HG02852 (cell line): ENCODE results near the gene EXOC3L1.

Source experiments
- ATAC-seq: cut with Tn5 transposase; IDR thresholded peaks from one replicate; pipeline ENCODE4 v1.9.1; 2021; ENCODE audit warnings: mild to moderate bottlenecking, moderate library complexity; ENCODE audit not compliant: unreplicated experiment

EXOC3L1 gene

DNA sequence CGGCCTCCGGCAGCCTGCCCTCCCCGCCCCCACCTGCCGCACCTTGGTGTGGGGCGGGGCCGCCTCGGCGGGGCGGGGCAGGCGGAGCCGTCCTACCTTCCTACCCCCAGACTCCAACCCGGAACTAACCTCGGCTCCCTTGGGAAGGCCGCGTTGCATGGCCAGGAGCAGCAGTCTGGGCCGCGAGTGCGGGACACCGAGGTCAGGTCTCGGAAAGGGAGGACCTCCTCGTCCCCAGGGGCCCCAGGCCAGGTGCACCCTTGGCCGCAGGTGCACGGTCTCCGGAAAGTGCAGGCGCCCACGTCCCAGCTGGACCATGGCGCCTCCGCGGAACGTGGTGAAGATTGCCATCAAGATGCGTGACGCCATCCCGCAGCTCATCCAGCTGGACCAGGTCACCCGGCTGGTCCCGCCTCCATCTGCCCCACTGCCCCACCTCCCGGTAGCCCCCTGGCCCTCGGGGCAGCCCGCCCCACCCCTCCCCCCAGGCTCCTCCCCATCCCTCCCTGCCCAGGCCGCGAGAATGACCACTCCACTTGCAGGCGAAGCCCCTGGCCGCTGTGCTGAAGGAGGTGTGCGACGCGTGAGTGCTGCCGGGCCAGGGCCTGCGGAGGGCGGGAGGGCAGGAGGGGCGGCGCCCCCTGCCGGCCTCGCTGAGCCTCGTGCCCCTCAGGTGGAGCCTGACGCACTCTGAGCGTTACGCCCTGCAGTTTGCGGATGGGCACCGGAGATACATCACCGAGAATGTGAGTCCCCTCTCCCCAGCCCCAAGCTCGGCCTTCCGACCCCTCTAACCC, 9.3 kb upstream of the EXOC3L1 start, which contains the start of gene ELMO3:
ELMO3 (plus strand) TSS at position 121 of the 797 bp plus-strand sequence; CDS start at position 317, 196 bp downstream.
- no peak for ATAC-seq

DNA sequence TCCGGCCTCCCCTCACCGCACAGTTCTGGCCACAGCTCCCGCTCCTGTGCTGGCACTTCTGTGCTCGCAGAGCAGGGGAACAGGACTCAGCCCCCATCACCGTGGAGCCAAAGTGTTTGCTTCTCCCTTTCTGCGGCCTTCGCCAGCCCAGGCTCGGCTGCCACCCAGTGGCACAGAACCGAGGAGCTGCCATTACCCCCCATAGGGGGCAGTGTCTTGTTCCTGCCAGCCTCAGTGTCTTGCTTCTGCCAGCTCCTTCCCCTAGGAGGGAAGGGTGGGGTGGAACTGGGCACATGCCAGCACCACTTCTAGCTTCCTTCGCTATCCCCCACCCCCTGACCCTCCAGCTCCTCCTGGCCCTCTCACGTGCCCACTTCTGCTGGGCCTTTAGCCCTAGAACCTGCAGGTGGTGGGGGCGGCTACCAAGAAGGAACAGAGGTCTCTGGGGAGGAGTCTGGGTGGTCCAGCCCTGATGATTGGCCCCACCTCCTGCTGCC, 8.3 kb upstream of the EXOC3L1 start:
- no peak for ATAC-seq

DNA sequence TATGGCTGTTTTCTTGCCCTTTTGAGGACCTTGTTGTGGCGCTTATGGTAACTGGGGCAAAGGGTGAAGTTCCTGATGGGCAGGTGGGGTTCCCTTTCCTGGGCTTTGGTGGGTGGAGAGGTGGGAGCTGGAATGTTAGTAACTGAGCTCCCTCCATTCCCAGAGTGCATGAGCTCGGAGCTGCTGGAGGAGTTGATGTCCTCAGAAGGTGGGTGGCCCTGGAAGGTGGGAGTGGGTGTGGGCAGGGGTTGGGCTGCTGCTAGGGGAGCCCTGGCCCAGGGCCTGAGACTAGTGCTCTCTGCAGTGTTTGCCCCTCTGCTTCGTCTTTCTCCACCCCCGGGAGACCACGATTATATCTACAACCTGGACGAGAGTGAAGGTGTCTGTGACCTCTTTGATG, 7.8 kb upstream of the EXOC3L1 start:
- no peak for ATAC-seq

DNA sequence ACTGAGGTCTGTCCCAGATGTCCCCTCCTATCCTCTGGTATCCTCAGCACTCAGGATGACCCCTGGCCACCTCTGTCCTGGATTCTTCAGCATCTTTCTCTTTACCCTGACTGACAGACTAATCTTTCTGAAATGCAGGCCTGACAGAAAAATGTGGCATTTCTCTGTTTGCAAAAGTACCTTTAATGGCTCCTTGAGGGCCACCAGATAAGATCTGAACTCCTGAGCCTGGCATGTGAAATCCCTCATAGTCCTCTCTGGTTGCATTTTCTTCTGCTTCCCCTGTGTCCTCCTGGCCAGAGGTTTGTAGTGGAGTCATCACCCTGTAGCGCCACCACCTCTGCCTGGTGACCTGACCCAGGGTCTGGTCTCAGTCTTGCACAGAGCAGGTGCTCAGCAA, 6.9 kb upstream of the EXOC3L1 start:
- no peak for ATAC-seq

DNA sequence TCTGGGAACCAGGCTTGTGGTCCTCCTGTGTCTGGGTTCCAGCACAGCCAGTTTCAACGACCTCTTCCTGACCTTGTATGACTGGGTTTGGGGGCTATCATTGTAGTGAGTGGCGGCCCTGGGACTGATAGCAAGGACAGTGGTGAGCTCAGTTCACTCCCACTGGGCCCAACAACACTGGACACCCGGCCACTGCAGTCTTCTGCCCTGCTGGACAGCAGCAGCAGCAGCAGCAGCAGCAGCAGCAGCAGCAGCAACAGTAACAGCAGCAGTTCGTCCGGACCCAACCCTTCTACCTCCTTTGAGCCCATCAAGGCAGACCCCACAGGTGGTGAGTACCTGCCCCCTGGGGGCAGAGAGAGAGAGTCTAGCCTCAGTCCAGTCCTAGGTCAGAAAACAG, 5.7 kb upstream of the EXOC3L1 start:
- no peak for ATAC-seq

DNA sequence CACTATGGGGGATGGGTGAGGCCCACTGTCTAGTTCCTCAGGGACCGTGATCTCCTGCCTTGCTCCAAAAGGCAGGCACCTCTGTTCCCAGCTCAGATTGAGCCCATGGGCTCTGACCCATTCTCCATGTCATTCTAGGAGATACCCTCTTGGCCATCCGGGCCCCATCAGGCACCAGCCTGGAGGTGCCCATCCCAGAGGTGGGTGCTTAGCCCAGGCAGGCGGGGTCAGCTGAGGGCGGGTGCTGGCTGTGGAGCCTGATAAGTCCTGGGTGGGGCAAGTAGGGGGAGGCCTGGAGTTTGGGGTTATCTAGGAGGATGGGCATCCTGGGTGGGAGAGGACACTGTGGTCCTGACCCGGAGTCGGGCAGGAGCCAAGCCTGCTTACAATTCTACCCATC, 4.3 kb upstream of the EXOC3L1 start:
- ATAC-seq = no peak

DNA sequence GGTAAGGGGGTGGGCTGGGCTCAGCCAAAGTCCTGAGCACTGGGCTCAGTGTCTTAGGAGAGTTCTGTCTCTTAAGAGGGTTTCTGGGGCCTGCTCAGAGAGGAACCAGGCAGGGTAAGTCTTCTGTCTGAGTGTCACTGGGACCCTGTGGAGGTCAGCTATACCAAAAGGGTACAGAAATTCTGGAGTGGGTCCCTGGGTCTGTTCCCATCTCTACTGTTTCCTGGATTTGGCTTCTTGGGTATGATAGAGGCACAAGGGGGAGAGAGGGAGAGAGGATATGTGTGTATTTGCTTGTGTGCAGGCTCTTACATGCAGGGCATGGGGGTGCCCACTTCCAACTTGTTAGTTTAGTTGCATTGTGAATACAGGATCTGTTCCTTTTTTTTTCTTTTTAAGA, 3.6 kb upstream of the EXOC3L1 start:
- ATAC-seq = no peak

DNA sequence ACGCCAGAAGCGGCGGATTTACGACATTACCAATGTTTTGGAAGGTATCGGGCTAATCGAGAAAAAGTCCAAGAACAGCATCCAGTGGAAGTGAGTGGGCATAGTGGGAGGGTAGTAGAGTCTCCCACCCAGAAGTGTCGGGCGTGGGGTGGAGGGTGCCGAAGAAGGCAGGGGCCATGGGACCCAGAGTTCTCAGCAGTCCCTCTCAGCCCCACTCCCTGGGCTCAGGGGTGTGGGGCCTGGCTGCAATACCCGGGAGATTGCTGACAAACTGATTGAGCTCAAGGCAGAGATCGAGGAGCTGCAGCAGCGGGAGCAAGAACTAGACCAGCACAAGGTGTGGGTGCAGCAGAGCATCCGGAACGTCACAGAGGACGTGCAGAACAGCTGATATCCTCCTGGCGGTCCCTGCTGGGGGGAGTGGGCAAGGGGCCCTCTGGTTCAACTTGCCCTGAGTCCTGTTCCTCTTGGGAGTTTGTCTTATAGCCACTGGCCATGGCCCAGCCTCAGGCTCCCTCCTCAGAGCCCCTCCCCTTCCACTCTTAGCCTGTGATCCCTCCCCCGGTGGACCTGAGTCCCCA, 2.9 kb upstream of the EXOC3L1 start:
- no peak for ATAC-seq

DNA sequence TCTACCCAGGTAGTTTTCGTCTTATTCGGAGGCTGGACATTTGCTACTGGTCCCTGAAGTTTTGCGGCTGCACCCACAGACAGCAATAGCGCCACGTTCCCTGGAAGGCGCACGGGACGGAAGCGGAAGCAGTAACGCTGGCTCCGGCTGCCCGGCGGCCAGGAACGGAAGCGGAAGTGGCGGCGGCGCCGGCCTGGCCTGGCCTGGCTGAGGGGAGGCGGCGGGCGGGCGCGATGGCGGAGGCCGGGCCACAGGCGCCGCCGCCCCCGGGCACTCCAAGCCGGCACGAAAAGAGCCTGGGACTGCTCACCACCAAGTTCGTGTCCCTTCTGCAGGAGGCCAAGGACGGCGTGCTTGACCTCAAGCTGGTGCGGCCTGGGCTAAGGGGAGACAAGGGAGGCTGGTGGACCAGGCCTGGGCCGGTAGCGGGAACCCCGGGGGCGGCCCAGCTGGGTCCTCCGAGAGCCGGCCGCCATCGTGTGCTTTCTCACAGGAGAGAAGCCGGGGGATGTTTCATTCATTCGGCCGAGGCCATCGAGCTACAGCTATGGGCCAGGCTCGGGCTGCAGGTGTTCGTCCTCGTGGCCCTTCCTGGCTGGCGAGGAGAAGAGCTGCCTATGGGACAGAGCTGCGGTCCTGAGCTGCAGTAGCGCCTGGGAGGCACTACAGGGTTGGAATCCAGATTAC, 2.2 kb upstream of the EXOC3L1 start, which contains the start of gene E2F4:
E2F4 (plus strand) TSS at position 161 of the 687 bp plus-strand sequence; CDS start at position 234, 73 bp downstream.
- peak; percentile 87 for ATAC-seq

DNA sequence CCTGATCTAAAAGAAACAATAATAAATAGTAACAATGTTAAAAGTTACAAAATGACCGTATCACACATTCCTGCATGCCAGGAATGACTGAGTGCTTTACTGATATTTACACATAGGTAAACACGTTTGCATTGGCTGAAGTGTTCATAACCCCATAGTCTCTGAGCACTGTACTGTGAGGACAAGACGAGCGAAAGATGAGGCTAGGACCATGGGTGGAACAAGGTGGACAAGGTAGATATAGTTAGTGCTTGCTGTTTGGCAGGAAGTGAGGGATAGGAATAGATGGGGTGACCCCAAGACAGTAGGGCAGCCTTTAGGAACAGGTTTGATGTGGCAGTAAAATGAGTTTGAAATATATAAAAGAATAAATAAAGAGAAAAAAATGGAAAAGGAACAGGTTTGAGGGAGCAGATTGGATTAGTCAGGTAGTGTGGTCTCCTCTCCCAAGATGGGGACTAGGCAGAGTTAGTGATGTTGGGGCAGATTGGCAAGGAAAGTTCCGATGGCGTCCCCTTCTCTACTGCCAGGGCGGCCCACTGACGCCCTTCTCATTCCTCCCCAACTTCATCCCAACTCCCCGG, 1.6 kb upstream of the EXOC3L1 start:
- ATAC-seq = no peak

DNA sequence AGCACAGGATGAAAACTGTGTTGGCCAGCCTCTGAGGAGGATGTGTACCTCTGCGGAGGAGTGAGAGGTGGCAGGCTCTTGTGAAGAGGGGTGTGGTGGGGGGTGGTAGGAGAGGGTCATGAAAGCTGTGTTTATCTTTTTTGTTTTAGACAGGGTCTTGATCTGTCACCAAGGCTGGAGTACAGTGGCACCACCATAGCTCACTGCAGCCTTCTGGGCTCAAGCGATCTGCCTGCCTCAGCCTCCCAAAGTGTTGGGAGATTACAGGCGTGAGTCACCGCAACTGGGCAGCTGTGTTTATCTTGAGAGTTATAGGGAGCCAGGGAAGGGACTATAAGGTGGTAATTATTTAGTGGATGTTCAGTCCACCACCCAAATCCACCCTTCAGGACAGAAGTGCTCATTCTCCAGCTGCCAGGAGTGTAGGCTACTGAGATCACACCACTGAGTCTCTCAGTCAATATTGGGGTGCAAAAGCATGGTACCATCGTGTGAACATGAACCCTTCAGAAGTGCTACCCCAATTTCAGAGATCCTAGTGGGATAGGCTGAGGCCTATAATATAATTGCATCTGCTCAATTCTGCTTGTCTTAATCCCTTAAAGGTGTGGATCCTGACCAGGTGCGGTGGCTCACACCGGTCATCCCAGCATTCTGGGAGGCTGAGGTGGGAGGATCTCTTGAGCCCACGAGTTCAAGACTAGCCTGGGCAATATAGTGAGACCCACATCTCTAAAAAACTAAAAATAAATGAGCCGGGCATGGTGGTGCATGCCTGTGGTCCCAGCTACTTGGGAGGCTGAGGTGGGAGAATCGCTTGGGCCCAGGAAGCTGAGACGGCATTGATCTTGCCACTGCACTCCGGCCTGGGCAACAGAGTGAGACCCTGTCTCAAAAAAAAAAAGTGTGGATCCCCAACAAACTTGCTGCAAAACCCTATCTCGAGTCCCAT, 788 bp upstream of the EXOC3L1 start:
- no peak for ATAC-seq

DNA sequence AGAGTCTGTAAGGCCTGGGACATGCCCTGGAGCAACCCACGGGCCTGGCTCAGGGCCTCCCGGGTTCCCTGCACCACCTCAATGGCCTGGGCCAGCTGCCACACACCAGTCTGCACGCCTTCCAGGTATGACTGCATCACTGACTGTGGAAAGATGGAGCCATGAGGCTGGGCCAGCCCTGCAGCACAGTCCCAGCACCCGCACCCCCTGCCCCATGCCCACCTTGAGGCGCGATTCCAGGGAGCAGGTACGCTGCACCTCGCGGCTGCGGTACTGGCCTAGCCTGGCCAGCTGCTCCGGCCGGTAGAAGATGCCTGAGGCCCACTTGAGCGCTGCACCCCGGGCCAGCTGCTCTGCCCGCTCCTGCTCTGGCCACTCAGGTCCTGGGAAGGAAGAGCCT, 1.1 kb downstream of the EXOC3L1 start:
- ATAC-seq = no peak

DNA sequence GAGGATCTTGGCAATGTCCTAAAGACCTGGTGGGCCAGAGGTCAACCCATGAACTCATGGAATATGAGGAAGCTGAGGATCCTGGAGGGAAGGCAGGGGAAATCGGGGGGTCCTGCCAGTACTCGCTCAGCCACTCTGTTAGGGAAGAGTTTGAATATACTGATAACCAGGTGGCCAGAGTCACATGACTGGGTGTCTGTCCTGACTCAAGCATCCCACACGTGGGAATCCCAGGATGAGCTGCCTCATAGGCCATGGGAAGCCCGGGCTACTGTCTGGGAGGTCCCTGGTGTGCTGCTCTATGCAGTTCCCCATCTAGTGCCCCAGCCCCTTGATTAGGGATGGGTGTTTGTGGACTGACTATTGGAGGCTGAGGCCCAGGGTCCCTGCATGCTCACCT, 1.6 kb downstream of the EXOC3L1 start:
- ATAC-seq = no peak

DNA sequence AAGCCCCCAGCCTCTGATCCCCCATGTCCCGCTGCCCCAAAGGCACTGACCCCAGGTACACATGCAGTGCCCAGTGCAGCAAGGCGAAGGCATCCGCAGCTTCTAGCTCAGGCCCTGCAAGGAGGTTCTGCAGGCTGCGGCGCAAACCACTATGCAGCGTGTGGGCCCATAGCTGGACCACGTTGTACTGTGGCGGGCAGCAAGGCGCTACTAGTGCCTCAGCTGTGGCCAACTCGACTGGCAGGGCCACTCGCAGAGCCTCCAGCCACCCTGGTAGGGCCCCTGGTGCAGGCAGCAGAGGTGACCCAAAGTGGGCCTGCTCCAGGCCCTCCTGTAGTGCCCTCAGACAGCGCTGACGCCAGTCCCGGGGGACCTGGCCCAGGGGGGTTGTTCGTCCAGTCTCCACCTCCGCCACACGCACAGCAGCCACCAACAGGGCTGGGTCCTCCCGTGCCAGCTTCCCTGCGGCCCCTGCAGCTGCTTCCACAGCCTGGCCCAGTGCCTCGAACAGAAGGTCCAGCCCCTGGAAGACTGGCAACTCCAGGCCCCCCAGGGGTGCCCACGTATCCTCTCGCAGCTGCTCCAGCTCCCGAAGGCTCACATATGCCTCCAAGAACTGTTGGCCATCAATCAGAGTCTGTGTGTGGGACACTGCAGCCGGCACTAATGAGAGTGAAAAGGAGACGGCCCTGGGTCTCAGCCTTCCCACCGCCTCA, 2.6 kb downstream of the EXOC3L1 start:
- ATAC-seq = no peak

DNA sequence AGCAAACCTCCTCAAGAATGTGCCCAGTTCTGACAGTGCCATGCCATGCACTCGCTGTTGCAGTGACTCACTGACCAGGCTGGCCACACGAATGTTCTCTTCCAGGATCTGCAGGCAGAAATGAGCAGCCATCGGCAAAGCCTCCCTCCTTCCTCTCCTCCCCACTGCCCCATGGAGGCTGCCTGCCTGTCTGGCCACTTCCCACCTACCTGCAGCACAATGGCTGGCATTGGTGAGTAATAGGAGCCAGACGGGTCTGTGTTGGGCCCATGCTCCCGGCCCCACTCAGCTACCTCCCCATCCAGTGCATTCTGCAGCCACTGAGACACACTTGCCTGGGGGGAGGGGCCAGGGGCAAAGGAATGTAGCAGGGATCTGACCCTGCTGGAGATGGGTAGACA, 3.4 kb downstream of the EXOC3L1 start:
- ATAC-seq = no peak

DNA sequence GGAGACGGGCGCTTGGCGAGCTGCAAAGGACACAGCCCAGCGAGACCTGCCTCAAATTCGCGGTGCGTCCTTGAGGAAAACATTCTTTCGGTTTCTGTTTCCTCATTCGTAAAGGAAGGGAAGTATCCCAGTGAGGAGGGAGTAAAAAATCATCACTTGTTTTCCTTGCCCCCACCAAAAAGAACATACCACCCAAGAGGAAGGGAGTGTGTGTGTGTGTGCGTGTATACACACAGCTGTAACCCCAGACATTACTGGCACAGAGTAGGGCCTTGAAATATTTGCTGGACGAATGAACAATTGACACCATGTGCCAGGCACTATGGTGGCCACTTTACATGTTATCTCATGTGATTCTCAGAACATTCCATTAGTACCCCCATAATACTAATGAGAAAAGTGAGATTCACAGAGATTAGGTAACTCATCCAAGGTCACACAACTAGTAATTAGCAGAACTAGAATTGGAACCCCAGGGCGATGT, 4.2 kb downstream of the EXOC3L1 start:
- no peak for ATAC-seq

DNA sequence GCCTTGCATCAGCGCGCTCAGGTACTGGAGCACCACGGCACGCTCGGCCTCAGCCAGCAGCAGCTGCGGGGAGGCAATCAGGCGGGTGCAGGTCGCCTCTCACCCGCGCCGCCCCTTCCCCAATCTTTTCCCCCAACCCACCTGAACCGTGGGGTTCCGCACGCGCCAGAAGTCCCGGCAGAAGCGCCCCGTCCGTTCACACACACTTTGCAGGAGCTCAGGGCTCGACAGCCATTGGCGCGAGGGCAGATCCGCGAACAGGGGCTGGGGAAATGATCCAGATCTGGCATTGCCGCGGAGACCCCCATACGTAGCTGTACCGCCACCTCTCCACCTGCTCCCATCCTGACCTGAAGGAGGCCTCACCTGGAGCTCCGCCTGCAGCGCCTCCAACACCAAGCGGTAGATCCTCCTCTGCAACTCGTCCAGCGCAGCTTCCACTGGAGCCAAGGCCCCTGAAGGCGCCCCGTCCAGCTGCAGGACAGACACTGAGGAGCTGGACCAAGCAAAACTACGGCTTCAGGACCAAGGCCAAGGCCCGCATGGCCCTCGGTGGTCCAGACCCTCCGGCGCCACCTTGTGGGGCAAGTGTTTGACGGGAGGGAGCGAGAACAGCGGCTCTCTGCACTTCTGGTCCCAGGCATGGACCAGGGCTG, 4.8 kb downstream of the EXOC3L1 start:
- no peak for ATAC-seq

DNA sequence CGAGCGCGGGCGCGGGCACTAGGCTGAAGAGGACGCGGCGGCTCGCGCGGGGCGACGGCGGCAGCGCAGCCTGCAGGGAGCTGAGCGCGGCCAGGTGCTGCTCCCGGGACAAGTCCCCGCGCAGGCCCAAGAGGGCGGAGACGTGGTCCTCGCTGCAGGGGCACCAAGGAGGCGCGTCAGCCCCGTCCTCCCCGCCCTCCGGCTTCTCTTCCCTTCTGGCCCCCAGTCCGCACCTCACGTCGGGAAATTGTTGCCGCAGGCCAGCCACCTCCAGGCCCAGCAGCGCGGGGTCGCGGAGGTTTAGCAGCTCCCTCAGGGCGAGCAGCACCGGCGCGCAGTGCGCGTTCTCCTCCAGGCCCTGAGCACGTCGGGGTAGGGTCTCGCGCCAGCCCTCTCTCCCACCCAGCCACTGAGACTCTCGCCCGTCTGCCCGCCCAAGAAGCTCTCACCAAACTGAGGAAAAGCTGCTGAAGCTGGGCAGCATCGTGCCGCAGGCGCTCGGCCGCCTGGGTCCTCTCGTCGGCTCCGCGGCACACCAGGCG, 5.4 kb downstream of the EXOC3L1 start:
- no peak for ATAC-seq
